NCI-H2196 treated with DMSO at 0.1 percent for 48 hours (cell line): ENCODE data around the gene ARID5B.

ENCODE experiments used
- DNase-seq: peaks from one replicate; lab custom pipeline; 2025; ENCODE audit not compliant: unreplicated experiment; lab: John Stamatoyannopoulos, UW

The ARID5B gene

GRCh38 chr10:62069452-62070178 is 168.1 kb downstream of the ARID5B start:
- no peak for DNase-seq

GRCh38 chr10:62071846-62072281 is 170.4 kb downstream of the ARID5B start:
- no peak for DNase-seq

- DNase-seq: no peak
Observed at GRCh38 chr10:62072901-62073300, 171.4 kb downstream of the ARID5B start.

- no peak for DNase-seq
Observed at GRCh38 chr10:62073429-62073828, 171.9 kb downstream of the ARID5B start.

- no peak for DNase-seq
Observed at GRCh38 chr10:62075414-62075813, 173.9 kb downstream of the ARID5B start.

- no peak for DNase-seq
Observed at GRCh38 chr10:62075912-62076311, 174.4 kb downstream of the ARID5B start.

- no peak for DNase-seq
Observed at GRCh38 chr10:62076891-62077290, 175.4 kb downstream of the ARID5B start.

GRCh38 chr10:62077330-62078015 is 176.0 kb downstream of the ARID5B start:
- DNase-seq: no peak

- no peak for DNase-seq
Observed at GRCh38 chr10:62079885-62080559, 178.5 kb downstream of the ARID5B start.

GRCh38 chr10:62080905-62081304 is 179.4 kb downstream of the ARID5B start:
- DNase-seq: no peak

- no peak for DNase-seq
Observed at GRCh38 chr10:62081341-62082270, 180.1 kb downstream of the ARID5B start.

GRCh38 chr10:62082271-62082656 is 180.8 kb downstream of the ARID5B start:
- no peak for DNase-seq

GRCh38 chr10:62082729-62083411 is 181.4 kb downstream of the ARID5B start:
- no peak for DNase-seq

- peak; percentile 17 for DNase-seq
Observed at GRCh38 chr10:62083412-62084267, 182.1 kb downstream of the ARID5B start.

- DNase-seq: no peak
Observed at GRCh38 chr10:62084451-62084850, 183.0 kb downstream of the ARID5B start.

- no peak for DNase-seq
Observed at GRCh38 chr10:62085404-62085803, 183.9 kb downstream of the ARID5B start.

GRCh38 chr10:62085821-62086220 is 184.3 kb downstream of the ARID5B start:
- no peak for DNase-seq

- DNase-seq: no peak
Observed at GRCh38 chr10:62087329-62087728, 185.8 kb downstream of the ARID5B start.

- no peak for DNase-seq
Observed at GRCh38 chr10:62088786-62089185, 187.3 kb downstream of the ARID5B start.
